ENCODE results near the gene ELAVL1. TPM values are rescaled to one million over a fixed set of nuclear protein-coding genes. Genes with fewer than 3 reads are reported as not detected.

ELAVL1 gene
- polyA plus RNA-seq, 1 of the 3 experiments (the other 2 are of a cell fraction), result 49.6 TPM

- TF ChIP-seq NRF1 (IDR thresholded peaks at IDR 0.05; ENCODE audit: low read depth, low read length) (peak; percentile 63), EZH2phosphoT487 (IDR thresholded peaks at IDR 0.05; ENCODE audit: borderline replicate concordance, low read depth) (no peak), CHD2 (IDR thresholded peaks at IDR 0.05; ENCODE audit: low read length, partially characterized antibody) (peak; percentile 76), USF2 (IDR thresholded peaks at IDR 0.05; ENCODE audit: borderline replicate concordance, low read depth, low read length) (no peak), MAX (IDR thresholded peaks at IDR 0.05; ENCODE audit: low read depth) (peak; percentile 89)
Measured at GRCh38 chr19:7943444-7944176, 61.8 kb downstream of the ELAVL1 start, which contains the start of gene TIMM44 (continued).

GRCh38 chr19:7942981-7943443 lies 62.4 kb downstream of the ELAVL1 start:
- Histone ChIP-seq H3F3A (replicated peaks; ENCODE audit: insufficient read depth) (peaks cover 11% of the 10 kb centered on the region), H2AFZ (ENCODE audit: low read depth) (peak overlapping the region; percentile 84), H3K4me3 (ENCODE audit: low read depth in 2 of 2, low read length in 1 of 2) (peak overlapping the region; percentile 70 to 74), H3K27ac (ENCODE audit: low read depth in 2 of 2, low read length in 1 of 2) (peak overlapping the region; percentile 62 to 85), H3K36me3 (replicated peaks in 1 of 2; ENCODE audit: control insufficient read depth in 1 of 2, insufficient read depth in 2 of 2, low read length in 1 of 2) (peaks cover 14 to 20% of the 10 kb centered on the region in 2 experiments), H3K9ac (peak overlapping the region; percentile 87), H3K27me3 (ENCODE audit: insufficient read depth) (no peaks in the 10 kb centered on the region), H3K9me2 (no peaks in the 10 kb centered on the region), H3K4me1 (ENCODE audit: control insufficient read depth in 1 of 2, insufficient read depth in 2 of 2, low read depth in 1 of 2, low read length in 1 of 2) (peaks cover 0 to 6% of the 10 kb centered on the region in 2 experiments; a peak in 1 of 4 replicates), H3K4me2 (peak overlapping the region; percentile 80), H3K9me3 (no peaks in the 10 kb centered on the region), H3K79me2 (ENCODE audit: insufficient read depth) (peaks cover 37% of the 10 kb centered on the region), H4K20me1 (ENCODE audit: insufficient read depth) (no peaks in the 10 kb centered on the region)
- ChIA-PET CTCF (interaction anchor here (0.6 to 4.4 kb wide), 22 partner anchors 9 to 1695 kb away, joined by 3 to 69 read pairs (median 6); partner anchors contain the start of genes CTXN1 and TRAPPC5), POLR2A (interaction anchor here (0.6 to 2.5 kb wide), 10 partner anchors 14 to 471 kb away, joined by 3 to 15 read pairs (median 4); partner anchors contain the start of genes ELAVL1, MAP2K7 and SNAPC2)
- TF ChIP-seq TAF1 (IDR thresholded peaks at IDR 0.05; ENCODE audit: borderline replicate concordance, low read depth, low read length) (no peak), TEAD4 (IDR thresholded peaks at IDR 0.05; ENCODE audit: borderline replicate concordance, insufficient read depth) (no peak), EP300 (IDR thresholded peaks at IDR 0.05; ENCODE audit: borderline replicate concordance in 1 of 2, low read depth in 1 of 2, low read length in 1 of 2) (no peak), POLR2AphosphoS5 (IDR thresholded peaks at IDR 0.05; ENCODE audit: low read depth, low read length) (no peak), USF1 (IDR thresholded peaks at IDR 0.05; ENCODE audit: borderline replicate concordance, low read depth) (no peak), GABPA (IDR thresholded peaks at IDR 0.05; ENCODE audit: low read depth) (no peak)
- peak; percentile 69 for DNase-seq
- WGBS (ENCODE audit: low lambda C conversion rate), result 1% methylated on average over 33 of the region's 33 CpGs

Measured in SK-N-SH (cell line).